IPS DF 4.7 (cell line): ENCODE results near the gene NR2F1-AS1.

Experiments used
- DNase-seq: peaks from one replicate; pipeline ENCODE4 v3.0.0-alpha.2; 2013; ENCODE audit warnings: low spot score; ENCODE audit errors: extremely low read depth

The NR2F1-AS1 gene

GRCh38 chr5:93589152-93589828 is 8.3 kb upstream of the NR2F1-AS1 start:
- DNase-seq, result no peak

GRCh38 chr5:93588352-93589151 is 7.5 kb upstream of the NR2F1-AS1 start:
- DNase-seq, result no peak

GRCh38 chr5:93587597-93588351 is 6.8 kb upstream of the NR2F1-AS1 start:
- DNase-seq, result no peak

GRCh38 chr5:93586736-93587596 is 5.9 kb upstream of the NR2F1-AS1 start:
- DNase-seq, result no peak

- no peak for DNase-seq
These were observed 4.9 kb upstream of the NR2F1-AS1 start for GRCh38 chr5:93585767-93586385.

- DNase-seq, result no peak
These were observed 4.2 kb upstream of the NR2F1-AS1 start for GRCh38 chr5:93585041-93585766.

- DNase-seq, result no peak
These were observed 3.6 kb upstream of the NR2F1-AS1 start for GRCh38 chr5:93584596-93585040.

GRCh38 chr5:93583768-93584595 is 3.0 kb upstream of the NR2F1-AS1 start:
- no peak for DNase-seq

- DNase-seq, result no peak
These were observed 2.4 kb upstream of the NR2F1-AS1 start for GRCh38 chr5:93583439-93583767.

GRCh38 chr5:93582677-93583438 is 1.8 kb upstream of the NR2F1-AS1 start, which contains the start of gene NR2F1:
Gene NR2F1 (plus strand): TSS chr5:93583222. CDS start chr5:93585024, 1,802 bp downstream.
- DNase-seq, result no peak

GRCh38 chr5:93582167-93582462 is 1.1 kb upstream of the NR2F1-AS1 start:
- no peak for DNase-seq

GRCh38 chr5:93580063-93580926 is 724 bp downstream of the NR2F1-AS1 start:
- no peak for DNase-seq

- no peak for DNase-seq
These were observed 1.3 kb downstream of the NR2F1-AS1 start for GRCh38 chr5:93579692-93580062.

- no peak for DNase-seq
These were observed 2.0 kb downstream of the NR2F1-AS1 start for GRCh38 chr5:93578813-93579691.

- no peak for DNase-seq
These were observed 2.9 kb downstream of the NR2F1-AS1 start for GRCh38 chr5:93577854-93578812.
